Activated CD4-positive, alpha-beta T cell treated with anti-CD3 and anti-CD28 coated beads, Interleukin-2, amount 50 U/mL, for 1 hour (primary cell): Measurements from ENCODE around the gene STOML2.

Experiments
- DNase-seq: peaks from one replicate; pipeline ENCODE4 v3.0.0-alpha.2; 2020

STOML2 gene

DNA sequence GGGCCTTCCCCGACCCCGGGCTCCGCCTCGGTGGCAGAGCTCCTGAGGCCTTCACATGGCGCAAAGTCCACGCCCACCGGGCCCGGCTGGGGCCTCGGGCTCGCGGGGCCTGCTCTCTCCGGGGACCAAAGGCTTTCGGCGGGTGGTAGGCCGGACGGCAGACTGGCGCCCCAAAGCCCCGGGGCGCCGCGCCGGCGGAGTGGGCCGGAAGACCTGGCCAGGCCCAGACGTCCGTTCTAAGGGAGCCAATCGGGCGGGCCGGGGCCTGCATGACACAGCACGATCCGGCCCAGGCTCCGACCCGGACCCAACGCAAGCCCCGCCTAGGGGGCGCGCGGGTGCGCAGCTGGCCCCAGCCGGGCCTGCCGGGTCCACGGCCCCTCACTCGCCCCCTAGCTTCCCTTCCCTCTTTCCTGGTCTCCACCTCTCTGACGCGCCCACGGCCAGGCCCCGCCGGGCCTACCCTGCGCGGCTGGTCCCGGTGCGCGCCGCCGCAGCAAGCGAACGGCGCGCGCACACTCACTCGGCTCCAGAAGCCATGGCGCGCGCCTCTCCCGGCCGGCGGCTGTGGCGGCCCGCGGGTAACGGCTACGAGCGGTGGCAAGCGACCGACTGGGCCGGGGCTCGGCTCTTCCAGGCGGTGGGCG is 31.0 kb downstream of the STOML2 start:
- peak; percentile 61 for DNase-seq

- no peak for DNase-seq
Observed at GRCh38 chr9:35070823-35071813, 31.8 kb downstream of the STOML2 start.

GRCh38 chr9:35069020-35069419 is 33.9 kb downstream of the STOML2 start:
- no peak for DNase-seq

DNA sequence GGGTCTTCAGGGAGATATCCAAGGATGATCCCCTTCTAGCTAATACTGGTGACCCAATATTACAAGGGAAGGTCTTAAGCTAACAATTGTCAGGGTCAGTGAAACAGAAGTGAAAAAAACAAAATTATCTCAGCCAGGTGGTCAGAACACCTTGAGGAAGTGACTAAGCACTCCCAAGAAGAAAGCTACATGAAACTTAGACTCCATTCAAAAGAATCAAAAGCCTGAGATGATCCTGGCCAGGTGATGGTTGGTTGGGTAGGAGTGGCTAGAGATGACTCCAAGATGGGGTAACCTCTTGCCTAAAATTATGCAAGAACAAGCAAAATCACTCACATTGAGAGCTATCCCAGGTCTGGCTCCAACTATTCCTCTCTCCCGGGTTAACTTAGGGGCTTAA is 35.9 kb downstream of the STOML2 start:
- no peak for DNase-seq

DNA sequence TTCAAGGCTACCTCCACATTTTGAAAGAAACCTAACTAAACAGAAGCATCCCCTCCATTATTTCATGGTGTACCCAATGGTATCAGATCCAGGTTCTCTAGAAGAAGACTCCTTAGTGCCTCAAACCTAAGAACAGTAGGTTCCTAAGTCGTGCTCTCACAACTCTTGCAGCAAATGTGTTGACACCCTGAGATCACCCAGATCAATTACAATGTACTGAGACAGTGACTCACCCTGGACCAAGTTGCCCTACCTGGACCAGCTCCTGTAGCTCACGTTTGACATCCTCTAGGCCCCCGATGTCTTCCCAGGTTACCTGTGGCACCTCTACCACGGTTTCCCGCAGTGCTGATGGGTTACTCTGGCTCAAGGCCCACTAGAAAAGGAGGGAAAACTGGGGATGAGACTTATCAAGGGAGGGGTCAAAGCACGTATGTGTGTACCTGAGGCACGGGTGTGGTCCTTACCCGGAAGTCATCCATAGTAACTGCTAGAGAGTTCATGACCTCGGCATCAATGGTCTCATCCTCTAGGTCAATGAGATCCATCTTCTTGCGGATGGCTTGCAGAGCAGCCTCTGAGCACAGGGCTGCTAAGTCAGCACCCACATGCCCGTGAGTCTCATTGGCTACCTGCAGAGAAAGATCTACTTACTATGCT is 42.3 kb downstream of the STOML2 start:
- DNase-seq: no peak

GRCh38 chr9:35059438-35059837 is 43.5 kb downstream of the STOML2 start:
- no peak for DNase-seq

GRCh38 chr9:35057271-35057620 is 45.7 kb downstream of the STOML2 start:
- no peak for DNase-seq

DNA sequence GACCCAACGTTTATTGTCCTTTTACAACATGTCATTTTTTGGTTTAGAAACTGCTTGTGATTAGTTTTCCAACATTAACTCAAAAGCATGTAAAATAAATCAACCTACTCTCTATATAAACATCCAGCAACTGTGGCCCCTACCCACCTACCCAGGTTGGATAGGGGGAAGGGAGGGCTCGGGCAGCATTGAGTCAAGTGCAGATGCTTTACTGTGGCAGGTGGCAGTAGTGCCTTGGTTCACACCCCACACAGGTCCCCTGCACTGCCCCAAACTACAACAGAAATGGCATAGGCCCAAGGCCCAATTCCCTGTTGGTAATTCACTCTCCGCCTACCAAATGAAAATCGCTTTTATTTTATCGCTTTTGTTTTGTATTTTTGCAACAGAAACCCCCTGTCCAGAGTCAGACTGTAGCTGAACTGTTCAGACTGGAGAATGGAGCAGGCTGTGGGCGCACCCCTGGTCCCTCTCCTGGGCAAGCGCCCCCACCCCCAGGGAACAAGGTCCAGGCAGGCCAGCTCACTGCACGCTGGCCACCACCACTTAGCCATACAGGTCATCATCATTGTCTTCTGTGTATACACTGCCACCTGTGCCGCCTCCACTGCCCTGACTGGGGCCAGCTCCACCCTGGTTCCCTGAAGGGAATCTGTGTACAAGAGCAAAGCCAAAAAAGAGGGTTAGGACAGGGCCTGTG is 46.2 kb downstream of the STOML2 start:
- no peak for DNase-seq

DNA sequence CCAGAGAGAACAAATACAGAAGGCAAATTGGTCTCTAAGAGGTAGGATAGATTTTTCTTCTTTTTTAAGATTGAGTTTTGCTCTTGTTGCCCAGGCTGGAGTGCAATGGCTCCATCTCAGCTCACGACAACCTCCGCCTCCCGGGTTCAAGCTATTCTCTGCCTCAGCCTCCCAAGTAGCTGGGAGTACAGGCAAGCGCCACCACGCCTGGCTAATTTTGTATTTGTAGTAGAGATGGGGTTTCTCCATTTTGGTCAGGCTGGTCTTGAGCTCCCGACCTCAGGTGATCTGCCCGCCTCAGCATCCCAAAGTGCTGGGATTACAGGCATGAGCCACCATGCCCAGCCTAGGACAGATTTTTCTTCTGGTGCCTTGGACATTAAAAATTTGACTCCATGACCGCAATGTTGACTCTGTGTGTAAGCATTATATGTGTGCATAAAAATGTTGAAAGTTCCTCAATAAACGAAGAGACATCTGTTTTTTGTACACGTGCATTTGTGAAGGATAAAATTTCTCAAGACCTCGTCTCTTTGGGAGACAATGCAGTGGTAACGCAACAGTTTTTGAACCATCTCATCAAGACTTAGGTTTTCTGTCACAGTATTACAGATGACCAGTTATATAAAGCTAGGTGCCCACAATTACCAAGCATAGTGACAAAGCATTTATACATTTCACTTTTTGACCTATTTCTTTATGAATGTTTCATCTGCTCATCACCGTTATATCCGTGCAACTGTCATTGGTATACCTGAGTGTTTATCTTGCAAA is 47.9 kb downstream of the STOML2 start:
- no peak for DNase-seq

- DNase-seq: no peak
Observed at GRCh38 chr9:35054185-35054835, 48.6 kb downstream of the STOML2 start.

- peak; percentile 57 for DNase-seq
Observed at GRCh38 chr9:35051069-35051967, 51.6 kb downstream of the STOML2 start.
